C4-2B (cell line): Measurements from ENCODE around the gene FTH1.
"Not testable (repeated sequence)": the region's sequence is repeated elsewhere in the genome, so short reads cannot be mapped to it uniquely, and the experiment has no call there.

Source experiments
- H3K27ac ChIP-seq: fragments of 450-650 bp; 2 replicates; pipeline ENCODE4 v1.5.1; 2017
- ZFX ChIP-seq: fragments of 450-650 bp; IDR thresholded peaks from 2 replicates; pipeline ENCODE4 v1.6.1; 2017
- TF ChIP-seq, protein P1 (sequence below): fragments of 450-650 bp; conservative IDR thresholded peaks from 2 replicates; pipeline ENCODE4 v1.5.1; 2017; ENCODE audit warnings: mild to moderate bottlenecking

The FTH1 gene

DNA sequence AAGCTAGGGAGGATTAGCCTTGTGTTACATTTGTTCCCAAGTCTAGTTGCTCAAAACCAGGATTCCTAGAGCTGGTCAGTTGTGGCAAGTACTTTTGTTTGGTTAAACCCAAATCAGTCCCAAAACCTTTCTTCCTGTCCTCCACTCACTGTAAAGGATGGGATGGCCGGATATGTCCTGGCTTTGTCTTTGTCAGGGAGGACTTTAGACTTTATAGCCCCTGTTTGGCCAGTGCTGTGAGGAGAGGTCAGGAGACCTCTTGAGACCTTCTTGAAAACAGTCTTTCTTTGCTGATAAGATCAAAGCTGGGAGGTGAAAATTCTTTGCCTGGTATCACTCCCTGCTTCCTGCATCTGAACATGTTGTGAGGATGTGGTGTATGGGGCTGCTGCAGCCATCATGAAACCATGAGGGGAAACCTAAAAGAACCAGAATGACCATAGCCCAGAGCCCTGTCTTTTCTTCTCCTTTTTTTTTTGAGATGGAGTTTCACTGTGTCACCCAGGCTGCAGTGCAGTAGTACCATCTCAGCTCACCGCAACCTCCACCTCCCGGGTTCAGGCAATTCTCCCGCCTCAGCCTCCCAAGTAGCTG, 43.6 kb upstream of the FTH1 start:
- no peak overlapping the region for H3K27ac ChIP-seq
- TF ChIP-seq ZFX = no peak
- TF ChIP-seq, protein P1, sequence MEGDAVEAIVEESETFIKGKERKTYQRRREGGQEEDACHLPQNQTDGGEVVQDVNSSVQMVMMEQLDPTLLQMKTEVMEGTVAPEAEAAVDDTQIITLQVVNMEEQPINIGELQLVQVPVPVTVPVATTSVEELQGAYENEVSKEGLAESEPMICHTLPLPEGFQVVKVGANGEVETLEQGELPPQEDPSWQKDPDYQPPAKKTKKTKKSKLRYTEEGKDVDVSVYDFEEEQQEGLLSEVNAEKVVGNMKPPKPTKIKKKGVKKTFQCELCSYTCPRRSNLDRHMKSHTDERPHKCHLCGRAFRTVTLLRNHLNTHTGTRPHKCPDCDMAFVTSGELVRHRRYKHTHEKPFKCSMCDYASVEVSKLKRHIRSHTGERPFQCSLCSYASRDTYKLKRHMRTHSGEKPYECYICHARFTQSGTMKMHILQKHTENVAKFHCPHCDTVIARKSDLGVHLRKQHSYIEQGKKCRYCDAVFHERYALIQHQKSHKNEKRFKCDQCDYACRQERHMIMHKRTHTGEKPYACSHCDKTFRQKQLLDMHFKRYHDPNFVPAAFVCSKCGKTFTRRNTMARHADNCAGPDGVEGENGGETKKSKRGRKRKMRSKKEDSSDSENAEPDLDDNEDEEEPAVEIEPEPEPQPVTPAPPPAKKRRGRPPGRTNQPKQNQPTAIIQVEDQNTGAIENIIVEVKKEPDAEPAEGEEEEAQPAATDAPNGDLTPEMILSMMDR = no peak

DNA sequence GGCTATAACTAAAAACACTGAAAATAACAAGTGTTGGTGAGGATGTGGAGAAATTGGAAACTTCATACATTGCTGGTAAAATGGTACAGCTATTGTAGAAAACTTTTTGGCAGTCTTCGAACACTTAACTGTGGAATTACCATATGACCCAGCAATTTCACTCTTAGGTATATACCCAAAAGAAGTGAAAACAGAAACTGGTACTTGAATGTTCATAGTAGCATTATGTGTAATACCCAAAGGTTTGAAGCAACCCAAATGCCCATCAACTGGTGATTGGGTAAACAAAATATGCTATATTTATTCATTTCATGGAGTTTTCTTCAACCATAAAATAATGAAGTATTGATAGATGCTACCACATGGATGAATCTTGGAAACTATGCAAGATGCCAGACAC, 40.8 kb upstream of the FTH1 start:
- TF ChIP-seq, protein P1 = no peak
- no peak for TF ChIP-seq ZFX
- H3K27ac ChIP-seq = no peak overlapping the region

DNA sequence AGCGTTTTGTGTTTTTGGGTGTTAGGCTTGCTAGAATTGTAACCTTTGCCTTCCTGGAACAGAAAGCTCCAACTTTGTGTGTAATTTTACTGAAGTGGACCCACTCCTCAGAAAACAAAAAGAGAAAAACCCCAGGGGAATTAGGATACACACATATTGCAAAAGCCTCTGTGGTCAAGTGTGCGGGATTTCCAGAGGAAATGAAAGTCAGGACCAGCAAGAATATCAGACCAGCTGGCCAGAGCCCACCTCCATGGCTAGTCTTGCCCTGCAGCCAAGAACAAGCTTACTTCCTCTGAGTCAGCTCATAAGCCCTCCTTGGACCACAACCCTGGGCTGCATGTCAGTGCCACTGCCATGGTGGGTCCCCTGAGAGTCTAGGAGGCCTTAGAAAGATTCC, 37.0 kb upstream of the FTH1 start:
- TF ChIP-seq, protein P1 = no peak
- TF ChIP-seq ZFX = no peak
- H3K27ac ChIP-seq = no peak overlapping the region

DNA sequence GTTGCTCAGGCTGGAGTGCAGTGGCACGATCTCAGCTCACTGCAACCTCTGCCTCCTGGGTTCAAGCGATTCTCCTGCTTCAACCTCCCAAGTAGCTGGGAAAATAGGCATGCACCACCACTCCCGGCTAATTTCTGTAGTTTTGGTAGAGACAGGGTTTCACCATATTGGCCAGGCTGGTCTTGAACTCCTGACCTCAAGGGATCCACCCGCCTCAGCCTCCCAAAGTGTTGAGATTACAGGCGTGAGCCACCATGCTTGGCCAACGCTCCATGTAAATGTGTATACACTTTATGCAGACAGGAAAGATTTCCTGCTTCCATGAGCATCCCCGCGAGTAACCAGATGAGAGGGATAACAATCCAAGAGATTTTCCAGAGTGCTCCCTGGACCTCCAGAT, 34.8 kb upstream of the FTH1 start:
- H3K27ac ChIP-seq = not testable (repeated sequence)

DNA sequence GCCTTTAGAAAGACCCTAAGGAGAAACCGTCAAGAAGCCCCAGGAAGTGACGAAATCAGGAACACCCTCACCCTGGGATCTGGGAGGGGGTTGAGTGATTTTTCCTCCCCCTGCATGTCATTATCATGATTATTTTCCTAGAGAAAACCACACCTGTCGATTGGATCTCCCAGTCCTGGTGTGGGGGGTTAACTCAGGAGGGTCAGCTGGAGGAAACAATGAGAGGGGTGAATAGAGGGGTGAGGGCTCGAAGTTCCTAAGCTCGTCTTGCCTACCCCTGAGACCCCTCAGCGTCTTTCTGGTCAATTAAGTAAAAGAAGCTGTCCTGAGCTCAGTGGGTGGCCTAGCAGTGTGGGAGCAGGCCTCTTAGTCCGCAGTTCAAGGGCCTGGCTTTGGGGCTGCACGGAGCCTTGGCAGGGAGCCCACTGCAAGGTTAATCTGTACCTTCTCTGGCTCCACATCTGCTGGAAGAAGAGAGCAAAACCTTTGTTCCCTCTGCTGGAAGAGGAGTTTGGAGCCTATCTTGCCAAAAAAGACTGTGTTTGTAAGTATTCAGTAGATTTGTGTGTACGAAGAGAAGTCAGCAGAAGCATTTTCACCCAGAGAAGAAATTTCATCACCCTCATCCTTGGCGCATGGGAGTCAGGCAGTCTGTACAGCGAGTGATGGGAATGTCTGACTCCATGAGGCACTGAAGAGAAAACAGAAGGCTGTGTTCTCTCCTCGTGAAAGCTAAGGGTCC, 34.2 kb upstream of the FTH1 start:
- TF ChIP-seq ZFX = no peak
- TF ChIP-seq, protein P1 = no peak
- H3K27ac ChIP-seq = no peak overlapping the region

DNA sequence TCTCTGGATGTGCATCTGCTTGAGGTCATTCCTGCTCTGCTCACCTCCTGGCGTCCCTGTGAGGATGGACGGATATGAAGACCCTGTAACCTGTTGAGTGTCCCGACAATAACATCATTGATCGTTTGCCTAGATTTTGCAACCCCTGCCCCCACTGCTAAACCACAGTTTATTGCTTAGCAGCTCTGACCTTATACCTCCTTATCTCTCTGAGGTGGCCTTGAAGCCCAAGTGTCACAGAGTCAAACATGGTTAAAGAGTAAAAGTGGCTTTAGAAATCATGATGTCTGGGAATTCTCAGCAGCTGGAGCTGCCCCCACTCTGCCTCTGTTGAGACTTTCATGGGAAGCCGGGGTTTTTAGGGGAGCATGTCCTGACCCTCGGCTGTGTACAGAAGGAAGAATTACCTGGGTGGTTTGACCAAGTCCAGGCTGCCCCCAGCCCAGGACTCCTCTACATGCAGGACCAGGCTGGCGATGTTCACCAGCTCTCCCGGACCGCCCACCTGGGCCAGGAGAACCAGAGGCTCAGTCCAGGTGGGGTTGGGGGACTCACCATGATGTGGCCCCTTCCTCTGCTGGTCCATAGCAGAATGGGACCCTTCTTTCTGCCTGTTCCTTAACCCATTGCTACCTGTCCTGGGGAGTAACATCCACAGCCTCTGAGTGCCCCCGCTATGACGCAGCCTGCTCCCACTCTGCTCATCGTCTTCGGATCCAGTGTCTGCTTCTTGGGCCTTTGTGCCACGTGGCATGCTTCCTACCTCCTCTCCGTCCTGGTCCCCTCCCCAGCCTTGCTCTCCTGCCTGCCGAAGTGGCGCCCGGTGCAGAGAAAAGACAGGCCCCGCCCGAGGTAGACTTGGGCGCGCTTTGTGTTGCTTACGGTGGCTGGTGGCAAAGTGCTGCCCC, 33.4 kb upstream of the FTH1 start:
- H3K27ac ChIP-seq = no peak overlapping the region
- TF ChIP-seq ZFX = no peak
- TF ChIP-seq, protein P1 = no peak

DNA sequence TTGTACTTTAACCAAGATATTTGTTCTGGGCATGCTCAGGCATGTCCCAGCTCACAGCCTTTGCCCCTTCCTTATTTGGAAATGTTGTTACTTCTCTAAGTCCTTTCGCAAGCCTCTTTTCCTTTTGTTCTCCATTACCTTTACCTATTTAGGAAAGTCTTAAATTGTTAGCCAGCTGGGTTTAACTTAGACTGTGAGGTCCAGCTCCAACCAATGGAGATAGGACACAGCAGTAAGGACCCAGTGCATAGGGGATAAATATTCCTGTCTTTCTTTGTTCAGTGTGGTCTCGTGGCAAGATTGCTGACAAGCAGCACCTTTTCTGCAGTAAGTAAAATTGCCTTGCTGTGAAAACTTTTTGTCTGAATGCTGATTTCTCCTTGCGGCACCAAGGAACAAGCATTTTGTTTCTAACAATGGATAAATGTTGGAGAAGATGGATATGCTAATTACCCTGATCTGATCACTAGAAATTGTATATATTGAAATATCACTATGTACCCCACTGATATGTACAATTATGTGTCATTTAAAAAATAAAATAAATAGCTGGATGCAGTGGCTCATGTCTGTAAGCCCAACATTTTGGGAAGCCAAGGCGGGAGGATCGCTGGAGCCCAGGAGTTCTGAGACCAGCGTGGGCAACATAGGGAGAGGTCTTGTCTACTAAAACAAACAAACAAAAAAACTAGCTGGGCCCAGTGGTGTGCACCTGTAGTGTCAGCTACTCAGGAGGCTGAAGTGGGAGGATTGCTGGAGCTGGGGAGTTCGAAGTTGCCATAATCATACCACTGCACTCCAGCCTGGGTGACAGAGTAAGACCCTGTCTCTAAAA, 31.9 kb upstream of the FTH1 start:
- no peak overlapping the region for H3K27ac ChIP-seq
- TF ChIP-seq, protein P1 = no peak
- no peak for TF ChIP-seq ZFX
